Left lung (tissue), 10 donors: ENCODE results near the gene LHX6. TPM values are rescaled to one million over a fixed set of nuclear protein-coding genes. Genes with fewer than 3 reads are reported as not detected.
A peak's percentile ranks its signal among the peaks of the same experiment; 100 is the strongest.

Experiments used
- ATAC-seq: fragments of 200-7000 bp; cut with Tn5 transposase; one replicate; pipeline ENCODE4 v1.9.1; 2020; ENCODE audit warnings: moderate library complexity
- DNase-seq, 4 donors: peaks; one replicate each; pipeline ENCODE4 v3.0.0-alpha.2; 2013 to 2020
- H3K27ac ChIP-seq, 2 donors: fragments of 200-600 bp; sonication (generic) in 1 of 2; one replicate each; pipeline versions ENCODE4 v1.5.0 to v1.8.0; 2020 to 2021
- H3K27me3 ChIP-seq, 2 donors: fragments of 200-600 bp; sonication (generic) in 1 of 2; one replicate each; pipeline versions ENCODE4 v1.5.0 to v1.8.0; 2020 to 2021
- H3K36me3 ChIP-seq, 2 donors: fragments of 200-600 bp; sonication (generic) in 1 of 2; one replicate each; pipeline versions ENCODE4 v1.5.0 to v1.8.0; 2020 to 2021
- H3K4me1 ChIP-seq, 2 donors: fragments of 200-600 bp; one replicate each; pipeline ENCODE4 v1.8.0; 2021
- H3K4me3 ChIP-seq, 2 donors: fragments of 200-600 bp; sonication (generic) in 1 of 2; one replicate each; pipeline versions ENCODE4 v1.5.0 to v1.8.0; 2020 to 2021; ENCODE audit warnings: mild to moderate bottlenecking in 1 of 2
- H3K9me3 ChIP-seq, 2 donors: fragments of 200-600 bp; sonication (generic) in 1 of 2; one replicate each; pipeline versions ENCODE4 v1.5.0 to v1.8.0; 2020 to 2021
- CTCF ChIP-seq, 2 donors: fragments of 200-600 bp; sonication (generic) in 1 of 2; IDR thresholded peaks; one replicate each; pipeline versions ENCODE4 v1.5.0 to v1.8.0; 2021; ENCODE audit warnings: antibody characterized with exemption in 2 of 2
- intact Hi-C, 2 donors: fragments of 100-400 bp; cut with DNase I; formaldehyde crosslinking; loops; one replicate each; pipeline versions ENCODE4 v1.11.2 to v1.14.2; 2022
- polyA plus RNA-seq, 6 donors: library from polyadenylated mRNA; unstranded; fragments of 120-200 nt; gene quantifications; one replicate each; pipeline ENCODE4 v1.2.1, GENCODE V29; 2013; ENCODE audit not compliant: insufficient read length in 6 of 6
- total RNA-seq, 2 donors: library from RNA; stranded (reverse); fragmentation: NEBNext Ultra II Directional; extraction: Animal tissue kit (Norgen Biotek cat#: 25700); gene quantifications; one replicate each; pipeline ENCODE4 v1.2.1, GENCODE V29; 2021
- donor health status: DM: no; HTN: yes; CAD: no.
- donor health status: DM: no; HTN: no; CAD: no.

LHX6 gene
- total and polyA plus RNA-seq, 8 donors: 4.8 to 25.4 (median 18.2) TPM

- Histone ChIP-seq H3K27me3 (peaks cover 79 to 100% of the 10 kb centered on the region in 2 donors), H3K27ac (no peak overlapping the region), H3K4me1 (peaks cover 17 to 22% of the 10 kb centered on the region in 2 donors), H3K36me3 (no peaks in the 10 kb centered on the region), H3K9me3 (no peaks in the 10 kb centered on the region), H3K4me3 (no peak overlapping the region)
- DNase-seq (no peak), ATAC-seq (no peak)
- no peak for TF ChIP-seq CTCF (IDR thresholded peaks at IDR 0.05)
- intact Hi-C loops: loop anchor here in 1 of 2 donors (10.0 kb wide), 1 partner anchor 54 kb away; no protein-coding TSS in a partner anchor
Observed at GRCh38 chr9:122218935-122219855, 9.6 kb downstream of the LHX6 start.

- intact Hi-C loops: loop anchor here in 1 of 2 donors (10.0 kb wide), 1 partner anchor 54 kb away; no protein-coding TSS in a partner anchor
- H3K27me3 ChIP-seq: peaks cover 87 to 100% of the 10 kb centered on the region in 2 donors
- peak; percentile 23 for ATAC-seq
Observed at GRCh38 chr9:122218071-122218934, 10.5 kb downstream of the LHX6 start.

GRCh38 chr9:122217640-122218039, 11.1 kb downstream of the LHX6 start:
- intact Hi-C loops: loop anchor here in 1 of 2 donors (10.0 kb wide), 1 partner anchor 53 kb away; no protein-coding TSS in a partner anchor
- peaks cover 25 to 26% of the 10 kb centered on the region in 2 donors for H3K4me1 ChIP-seq
- TF ChIP-seq CTCF (IDR thresholded peaks at IDR 0.05): no peak
- no peak for ATAC-seq
- H3K4me3 ChIP-seq: no peak overlapping the region
- no peak for DNase-seq
- no peaks in the 10 kb centered on the region for H3K36me3 ChIP-seq
- H3K27me3 ChIP-seq: peaks cover 88 to 100% of the 10 kb centered on the region in 2 donors
- H3K27ac ChIP-seq: no peak overlapping the region
- no peaks in the 10 kb centered on the region for H3K9me3 ChIP-seq

More at GRCh38 chr9:122218071-122218934, 10.5 kb downstream of the LHX6 start:
- no peak overlapping the region for H3K27ac ChIP-seq
- no peaks in the 10 kb centered on the region for H3K36me3 ChIP-seq
- peaks cover 25 to 26% of the 10 kb centered on the region in 2 donors for H3K4me1 ChIP-seq
- TF ChIP-seq CTCF (IDR thresholded peaks at IDR 0.05): no peak
- H3K4me3 ChIP-seq: no peak overlapping the region
- H3K9me3 ChIP-seq: no peaks in the 10 kb centered on the region
- DNase-seq: no peak

DNA sequence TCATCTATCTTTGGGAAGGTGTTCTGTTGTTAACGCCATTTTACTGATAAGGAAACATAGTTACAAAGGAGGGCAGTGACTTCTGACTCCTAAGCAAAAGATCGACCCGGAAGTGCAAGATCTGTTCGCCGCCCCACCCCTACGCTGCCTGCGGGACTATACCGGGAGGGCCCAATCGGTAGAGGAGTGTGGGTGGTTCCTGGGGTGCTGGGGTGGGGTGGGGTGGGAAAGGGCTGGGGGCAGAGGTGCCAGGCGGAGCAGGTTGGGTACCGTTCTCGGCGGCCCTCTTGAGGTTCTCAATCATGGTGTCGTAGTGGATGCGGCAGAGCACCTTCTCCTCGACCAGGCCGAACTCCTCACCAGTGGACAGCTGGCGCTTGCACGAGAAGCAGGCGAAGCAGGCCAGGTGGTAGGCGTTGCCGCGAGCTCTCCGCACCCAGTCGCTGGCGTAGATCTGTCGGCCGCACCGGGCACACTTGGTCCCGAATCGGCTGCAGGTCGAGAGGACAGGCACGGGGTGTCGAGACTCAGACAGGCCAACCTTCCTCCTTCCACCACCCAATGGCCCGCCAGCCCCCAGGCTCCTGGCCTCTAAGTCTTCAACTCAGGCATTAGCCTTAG, 11.8 kb downstream of the LHX6 start:
- intact Hi-C loops: loop anchor here in 1 of 2 donors (10.0 kb wide), 1 partner anchor 52 kb away; no protein-coding TSS in a partner anchor
- Histone ChIP-seq H3K9me3 (no peaks in the 10 kb centered on the region), H3K36me3 (no peaks in the 10 kb centered on the region), H3K4me1 (peaks cover 25 to 26% of the 10 kb centered on the region in 2 donors), H3K27me3 (peaks cover 88 to 100% of the 10 kb centered on the region in 2 donors), H3K4me3 (no peak overlapping the region), H3K27ac (no peak overlapping the region)
- DNase-seq: no peak
- ATAC-seq: no peak
- TF ChIP-seq CTCF (IDR thresholded peaks at IDR 0.05): no peak
